Hindlimb muscle (tissue), 1 donor: ENCODE measurements around the gene SHROOM1. TPM values are rescaled to one million over a fixed set of nuclear protein-coding genes. Genes with fewer than 3 reads are reported as not detected.

Source experiments
- DNase-seq: peaks from one replicate; pipeline ENCODE4 v3.0.0-alpha.2; 2013
- polyA plus RNA-seq: library from polyadenylated mRNA; unstranded; fragments of 120-200 nt; gene quantifications from one replicate; pipeline ENCODE4 v1.2.1, GENCODE V29; 2013; ENCODE audit not compliant: insufficient read length

The SHROOM1 gene
- polyA plus RNA-seq, 1 donor = 2.8 TPM

- no peak for DNase-seq
Observed at GRCh38 chr5:132849347-132849746, 18.9 kb upstream of the SHROOM1 start.

GRCh38 chr5:132848270-132848669, 17.8 kb upstream of the SHROOM1 start:
- no peak for DNase-seq

- no peak for DNase-seq
Observed at GRCh38 chr5:132841305-132841704, 10.9 kb upstream of the SHROOM1 start.

GRCh38 chr5:132840896-132841295, 10.4 kb upstream of the SHROOM1 start:
- no peak for DNase-seq

GRCh38 chr5:132840313-132840712, 9.9 kb upstream of the SHROOM1 start:
- DNase-seq = no peak

- no peak for DNase-seq
Observed at GRCh38 chr5:132839426-132840301, 9.2 kb upstream of the SHROOM1 start.

- DNase-seq = no peak
Observed at GRCh38 chr5:132838516-132839282, 8.3 kb upstream of the SHROOM1 start.

- DNase-seq = no peak
Observed at GRCh38 chr5:132837868-132838267, 7.4 kb upstream of the SHROOM1 start.

GRCh38 chr5:132836852-132837251, 6.4 kb upstream of the SHROOM1 start:
- DNase-seq = no peak

GRCh38 chr5:132834057-132834456, 3.6 kb upstream of the SHROOM1 start:
- DNase-seq = no peak

- no peak for DNase-seq
Observed at GRCh38 chr5:132832612-132833011, 2.2 kb upstream of the SHROOM1 start.

- DNase-seq = no peak
Observed at GRCh38 chr5:132831095-132831860, 831 bp upstream of the SHROOM1 start.

- DNase-seq = peak; percentile 86
Observed at GRCh38 chr5:132829742-132830435, 558 bp downstream of the SHROOM1 start.

- DNase-seq = no peak
Observed at GRCh38 chr5:132828846-132829494, 1.5 kb downstream of the SHROOM1 start.

GRCh38 chr5:132827943-132828673, 2.3 kb downstream of the SHROOM1 start:
- DNase-seq = no peak

- no peak for DNase-seq
Observed at GRCh38 chr5:132826424-132827082, 3.9 kb downstream of the SHROOM1 start.

GRCh38 chr5:132825834-132826391, 4.5 kb downstream of the SHROOM1 start:
- DNase-seq = no peak

GRCh38 chr5:132825033-132825833, 5.2 kb downstream of the SHROOM1 start:
- DNase-seq = no peak

GRCh38 chr5:132824426-132824825, 6.0 kb downstream of the SHROOM1 start:
- DNase-seq = no peak
